Gastroesophageal sphincter (tissue), 4 donors: ENCODE data around the gene PRDM15. TPM values are rescaled to one million over a fixed set of nuclear protein-coding genes. Genes with fewer than 3 reads are reported as not detected.

Experiments
- ATAC-seq: fragments of 150-250 bp; one replicate; pipeline ENCODE4 v1.9.1; 2016; ENCODE audit warnings: mild to moderate bottlenecking, moderate library complexity
- H3K27ac ChIP-seq, 4 donors: fragments of 200-600 bp; sonication (generic) in 3 of 4; 1 replicate in 3 of 4; 2 replicates in 1 of 4; pipeline ENCODE4 v1.5.1; 2016 to 2019
- H3K27me3 ChIP-seq: fragments of 200-600 bp; sonication (generic); one replicate; pipeline ENCODE4 v1.5.1; 2019
- H3K36me3 ChIP-seq, 2 donors: fragments of 200-600 bp; sonication (generic); one replicate each; pipeline ENCODE4 v1.5.1; 2019; ENCODE audit warnings: control low read depth in 1 of 2
- H3K4me1 ChIP-seq, 3 donors: fragments of 200-600 bp; sonication (generic); 1 replicate in 2 of 3; 2 replicates in 1 of 3; pipeline ENCODE4 v1.5.1; 2016 to 2019; ENCODE audit warnings: control low read depth in 2 of 3
- H3K4me3 ChIP-seq, 2 donors: fragments of 200-600 bp; sonication (generic); one replicate each; pipeline ENCODE4 v1.5.1; 2019; ENCODE audit warnings: mild to moderate bottlenecking in 1 of 2, moderate library complexity in 1 of 2
- H3K9me3 ChIP-seq, 3 donors: fragments of 200-600 bp; sonication (generic); one replicate each; pipeline ENCODE4 v1.5.1; 2017 to 2019; ENCODE audit warnings: control low read depth in 2 of 3
- EP300 ChIP-seq: sonication (generic); formaldehyde crosslinking; IDR thresholded peaks from one replicate; pipeline ENCODE4 v1.6.1; 2017; ENCODE audit warnings: antibody characterized with exemption, mild to moderate bottlenecking
- POLR2A ChIP-seq, 2 donors: fragments of 450-650 bp; IDR thresholded peaks; one replicate each; pipeline ENCODE4 v1.6.1; 2017; ENCODE audit warnings: antibody characterized with exemption in 2 of 2, mild to moderate bottlenecking in 2 of 2, moderate library complexity in 1 of 2
- POLR2AphosphoS5 ChIP-seq: sonication (generic); formaldehyde crosslinking; IDR thresholded peaks from one replicate; pipeline ENCODE4 v1.6.1; 2017; ENCODE audit warnings: antibody characterized with exemption
- WGBS, 2 donors: methylation state at CpG; one replicate each; pipeline ENCODE4 v1.1.5; 2018; ENCODE audit warnings: low coverage in 1 of 2; 5-methylcytosine and 5-hydroxymethylcytosine counted together
- total RNA-seq, 4 donors: library from RNA; depleted of rRNA; stranded (reverse); fragments of >200 nt; gene quantifications; one replicate each; pipeline ENCODE4 v1.1.0, GENCODE V29; 2016
- TF ChIP-seq, protein P1 (sequence below), 4 experiments: fragments of 200-600 bp in 2 of 4; fragments of 450-650 bp in 2 of 4; sonication (generic) in 1 of 4; IDR thresholded peaks; one replicate each; pipeline ENCODE4 v1.5.1; 2017 to 2019; ENCODE audit warnings: antibody characterized with exemption in 4 of 4, mild to moderate bottlenecking in 2 of 4, moderate library complexity in 2 of 4

The PRDM15 gene
- total RNA-seq, 4 donors from 2014 or later, result 2.9 to 8.2 (median 7.2) TPM

DNA sequence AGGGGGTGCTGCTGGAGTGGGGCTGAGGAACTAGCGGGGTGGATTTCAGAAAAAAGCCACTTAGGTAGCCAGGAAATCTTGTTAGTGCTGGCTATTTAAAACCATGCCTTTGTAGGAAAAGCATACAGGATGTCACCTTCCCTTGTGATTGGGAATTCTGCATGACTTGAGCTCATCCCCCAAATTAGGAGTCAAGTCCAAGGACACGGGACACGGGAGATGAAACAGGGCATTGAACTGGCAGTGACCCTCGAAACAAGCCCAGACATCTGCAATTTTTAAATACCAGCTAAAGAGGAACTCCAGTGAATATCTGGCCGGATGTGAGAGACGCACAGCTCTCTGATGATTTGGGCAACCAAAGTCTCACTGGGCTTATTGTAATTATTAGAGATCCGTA is 41.9 kb upstream of the PRDM15 start:
- Histone ChIP-seq H3K9me3 (no peaks in the 10 kb centered on the region), H3K27ac (no peak overlapping the region), H3K36me3 (peaks cover 0 to 36% of the 10 kb centered on the region in 2 donors), H3K27me3 (no peaks in the 10 kb centered on the region), H3K4me3 (no peak overlapping the region), H3K4me1 (peaks cover 0 to 34% (median 7%) of the 10 kb centered on the region in 3 donors)
- ATAC-seq, result no peak
- no peak for TF ChIP-seq POLR2AphosphoS5
- TF ChIP-seq, protein P1, sequence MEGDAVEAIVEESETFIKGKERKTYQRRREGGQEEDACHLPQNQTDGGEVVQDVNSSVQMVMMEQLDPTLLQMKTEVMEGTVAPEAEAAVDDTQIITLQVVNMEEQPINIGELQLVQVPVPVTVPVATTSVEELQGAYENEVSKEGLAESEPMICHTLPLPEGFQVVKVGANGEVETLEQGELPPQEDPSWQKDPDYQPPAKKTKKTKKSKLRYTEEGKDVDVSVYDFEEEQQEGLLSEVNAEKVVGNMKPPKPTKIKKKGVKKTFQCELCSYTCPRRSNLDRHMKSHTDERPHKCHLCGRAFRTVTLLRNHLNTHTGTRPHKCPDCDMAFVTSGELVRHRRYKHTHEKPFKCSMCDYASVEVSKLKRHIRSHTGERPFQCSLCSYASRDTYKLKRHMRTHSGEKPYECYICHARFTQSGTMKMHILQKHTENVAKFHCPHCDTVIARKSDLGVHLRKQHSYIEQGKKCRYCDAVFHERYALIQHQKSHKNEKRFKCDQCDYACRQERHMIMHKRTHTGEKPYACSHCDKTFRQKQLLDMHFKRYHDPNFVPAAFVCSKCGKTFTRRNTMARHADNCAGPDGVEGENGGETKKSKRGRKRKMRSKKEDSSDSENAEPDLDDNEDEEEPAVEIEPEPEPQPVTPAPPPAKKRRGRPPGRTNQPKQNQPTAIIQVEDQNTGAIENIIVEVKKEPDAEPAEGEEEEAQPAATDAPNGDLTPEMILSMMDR (IDR thresholded peaks at IDR 0.05), result no peak
- no peak for TF ChIP-seq POLR2A (IDR thresholded peaks at IDR 0.05)
- TF ChIP-seq EP300, result no peak
- WGBS, 2 donors, result 84 to 86% methylated on average over 6 to 7 of the region's 7 CpGs

DNA sequence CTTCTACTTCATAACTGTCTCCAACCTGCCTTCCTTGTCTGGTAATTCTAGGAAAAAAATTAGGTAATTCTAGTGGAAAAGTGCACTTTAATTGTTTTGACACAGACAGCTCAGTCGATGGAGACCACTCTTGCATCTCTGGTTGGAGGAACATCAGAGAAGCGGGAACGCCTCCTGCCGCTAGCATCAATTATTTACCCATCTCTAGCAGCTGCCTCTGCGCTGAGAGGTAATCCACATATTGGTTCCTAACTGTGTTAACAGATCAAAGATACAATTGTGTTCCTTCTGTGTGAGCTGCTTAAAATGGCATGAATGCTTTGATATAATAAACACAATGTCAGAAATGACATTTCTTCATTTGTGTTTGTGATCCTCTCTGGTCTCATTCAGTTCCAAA is 41.3 kb upstream of the PRDM15 start:
- WGBS, 2 donors, result 63 to 78% methylated on average over 2 to 5 of the region's 5 CpGs
- Histone ChIP-seq H3K27ac (no peak overlapping the region), H3K4me1 (peaks cover 0 to 29% (median 2%) of the 10 kb centered on the region in 3 donors), H3K4me3 (no peak overlapping the region), H3K9me3 (no peaks in the 10 kb centered on the region), H3K27me3 (no peaks in the 10 kb centered on the region), H3K36me3 (peaks cover 0 to 41% of the 10 kb centered on the region in 2 donors)
- no peak for ATAC-seq
- no peak for TF ChIP-seq POLR2A (IDR thresholded peaks at IDR 0.05)
- TF ChIP-seq, protein P1 (IDR thresholded peaks at IDR 0.05), result no peak
- no peak for TF ChIP-seq EP300
- no peak for TF ChIP-seq POLR2AphosphoS5

DNA sequence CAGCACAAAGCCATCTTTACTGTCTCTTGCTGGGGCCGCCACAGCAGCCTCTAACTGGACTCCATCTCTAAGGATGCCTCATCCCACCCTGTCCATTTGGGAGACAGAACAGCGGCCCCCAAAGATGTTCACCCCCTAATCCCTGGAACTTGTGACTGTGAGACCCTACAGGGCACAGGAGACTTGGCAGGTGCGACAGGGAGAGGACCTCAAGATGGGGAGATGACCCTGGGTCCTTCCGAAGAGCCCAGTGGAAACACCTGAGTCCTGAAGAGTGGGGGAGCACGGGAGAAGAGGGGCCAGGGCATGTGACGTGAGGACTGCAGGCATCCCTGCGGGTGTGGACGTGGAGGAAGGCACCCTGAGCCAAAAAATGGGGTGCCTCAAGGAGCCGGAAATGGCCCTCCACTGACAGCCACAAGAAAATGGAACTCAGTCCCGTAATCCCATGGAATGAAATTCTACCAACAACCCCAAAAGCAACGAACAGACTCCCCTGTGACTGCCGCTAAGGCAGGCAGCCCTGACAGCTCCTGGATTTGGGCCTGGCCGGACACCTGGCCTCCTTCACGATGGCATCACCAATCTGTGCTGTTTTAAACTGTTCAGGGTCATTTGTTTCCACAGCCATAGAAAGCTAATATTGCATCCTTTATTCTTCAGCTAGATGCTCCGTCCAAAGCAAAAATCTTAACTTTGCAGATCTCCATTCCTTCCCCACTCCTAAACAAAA is 40.7 kb upstream of the PRDM15 start:
- Histone ChIP-seq H3K4me3 (no peak overlapping the region), H3K36me3 (peaks cover 0 to 47% of the 10 kb centered on the region in 2 donors), H3K27ac (no peak overlapping the region), H3K4me1 (peaks cover 0 to 22% (median 0%) of the 10 kb centered on the region in 3 donors), H3K9me3 (no peaks in the 10 kb centered on the region), H3K27me3 (no peaks in the 10 kb centered on the region)
- ATAC-seq, result no peak
- WGBS, 2 donors, result 89 to 92% methylated on average over 6 to 7 of the region's 15 CpGs
- TF ChIP-seq EP300 (no peak), POLR2A (IDR thresholded peaks at IDR 0.05) (no peak), POLR2AphosphoS5 (no peak)
- TF ChIP-seq, protein P1 (IDR thresholded peaks at IDR 0.05), result no peak

DNA sequence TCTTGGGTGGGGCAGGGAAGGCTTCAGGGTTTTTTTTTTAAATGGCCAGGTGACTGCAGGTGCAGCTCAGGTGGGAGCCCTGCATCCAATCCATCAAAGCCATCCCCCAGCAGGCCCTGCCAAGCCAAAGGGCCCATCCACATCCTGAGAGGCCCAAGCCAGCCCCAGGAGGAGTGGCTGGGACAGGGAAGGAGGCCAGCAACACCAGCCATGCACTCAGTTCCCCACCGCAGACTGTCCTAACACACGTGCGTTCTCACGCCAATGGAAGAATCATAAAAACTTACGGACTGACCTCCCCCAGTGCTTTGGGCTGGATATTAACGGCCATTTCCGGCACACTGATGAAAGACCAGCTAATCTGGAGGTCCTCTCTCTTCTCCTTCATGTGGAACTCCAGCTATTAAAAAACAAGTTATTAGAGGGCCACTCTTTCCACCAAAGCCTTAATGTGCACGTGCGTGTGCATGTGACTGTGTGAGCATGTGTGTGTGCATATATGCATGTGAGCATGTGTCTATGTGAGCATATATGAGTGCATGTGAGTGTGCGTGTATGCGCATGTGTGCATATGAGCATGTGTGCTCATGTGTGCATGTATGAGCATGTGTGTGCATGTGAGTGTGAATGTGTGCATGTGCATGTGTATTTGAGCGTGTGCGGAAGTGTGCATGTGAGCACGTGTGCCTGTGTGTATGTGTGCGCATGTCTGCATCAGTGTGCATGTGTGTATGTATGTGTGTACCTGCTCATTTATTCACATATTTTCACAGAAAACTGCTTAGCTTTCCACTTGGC is 39.6 kb upstream of the PRDM15 start:
- no peak for ATAC-seq
- Histone ChIP-seq H3K9me3 (no peaks in the 10 kb centered on the region), H3K27me3 (no peaks in the 10 kb centered on the region), H3K27ac (no peak overlapping the region), H3K4me1 (peaks cover 0 to 12% (median 0%) of the 10 kb centered on the region in 3 donors), H3K4me3 (no peak overlapping the region), H3K36me3 (peaks cover 0 to 58% of the 10 kb centered on the region in 2 donors)
- 88 to 97% methylated on average over 7 to 10 of the region's 15 CpGs for WGBS, 2 donors
- TF ChIP-seq POLR2A (IDR thresholded peaks at IDR 0.05), result no peak
- TF ChIP-seq EP300, result no peak
- TF ChIP-seq, protein P1 (IDR thresholded peaks at IDR 0.05), result no peak
- no peak for TF ChIP-seq POLR2AphosphoS5
